GM19238 (cell line): ENCODE results near the gene PRSS48.
"Not testable (repeated sequence)": the region's sequence is repeated elsewhere in the genome, so short reads cannot be mapped to it uniquely, and the experiment has no call there.

Source experiments
- DNase-seq: peaks from one replicate; pipeline ENCODE4 v3.0.0; 2011; ENCODE audit warnings: low spot score; ENCODE audit not compliant: insufficient read length

Gene PRSS48

GRCh38 chr4:151260526-151260925 is 16.4 kb upstream of the PRSS48 start:
- no peak for DNase-seq

- DNase-seq, result no peak
Measured at GRCh38 chr4:151263455-151263854, 13.5 kb upstream of the PRSS48 start.

GRCh38 chr4:151266497-151266896 is 10.5 kb upstream of the PRSS48 start:
- DNase-seq, result no peak

GRCh38 chr4:151267104-151267503 is 9.9 kb upstream of the PRSS48 start:
- no peak for DNase-seq

GRCh38 chr4:151267822-151268535 is 9.0 kb upstream of the PRSS48 start:
- no peak for DNase-seq

- not testable (repeated sequence) for DNase-seq
Measured at GRCh38 chr4:151268905-151269304, 8.1 kb upstream of the PRSS48 start.

- DNase-seq, result no peak
Measured at GRCh38 chr4:151284534-151285245, 7.7 kb downstream of the PRSS48 start.

- no peak for DNase-seq
Measured at GRCh38 chr4:151287409-151287808, 10.4 kb downstream of the PRSS48 start.

- no peak for DNase-seq
Measured at GRCh38 chr4:151291485-151291884, 14.5 kb downstream of the PRSS48 start.

GRCh38 chr4:151292038-151292437 is 15.1 kb downstream of the PRSS48 start:
- no peak for DNase-seq

GRCh38 chr4:151294833-151295496 is 18.0 kb downstream of the PRSS48 start:
- DNase-seq, result no peak

GRCh38 chr4:151296227-151296626 is 19.3 kb downstream of the PRSS48 start:
- no peak for DNase-seq

GRCh38 chr4:151297170-151297569 is 20.2 kb downstream of the PRSS48 start:
- no peak for DNase-seq

- no peak for DNase-seq
Measured at GRCh38 chr4:151302432-151302831, 25.5 kb downstream of the PRSS48 start.

GRCh38 chr4:151304226-151304625 is 27.3 kb downstream of the PRSS48 start:
- DNase-seq, result no peak

- no peak for DNase-seq
Measured at GRCh38 chr4:151304755-151305154, 27.8 kb downstream of the PRSS48 start.

- DNase-seq, result no peak
Measured at GRCh38 chr4:151310124-151310728, 33.3 kb downstream of the PRSS48 start.

- no peak for DNase-seq
Measured at GRCh38 chr4:151313306-151314009, 36.5 kb downstream of the PRSS48 start.

GRCh38 chr4:151314010-151314355 is 37.0 kb downstream of the PRSS48 start:
- no peak for DNase-seq

GRCh38 chr4:151314479-151314878 is 37.5 kb downstream of the PRSS48 start:
- no peak for DNase-seq

GRCh38 chr4:151315212-151315886 is 38.4 kb downstream of the PRSS48 start:
- DNase-seq, result no peak
